GM18867 (cell line): ENCODE measurements around the gene MYOZ2.

Experiments
- ATAC-seq: cut with Tn5 transposase; IDR thresholded peaks from one replicate; pipeline ENCODE4 v1.9.1; 2021; ENCODE audit warnings: mild to moderate bottlenecking, moderate library complexity; ENCODE audit not compliant: unreplicated experiment

Gene MYOZ2

DNA sequence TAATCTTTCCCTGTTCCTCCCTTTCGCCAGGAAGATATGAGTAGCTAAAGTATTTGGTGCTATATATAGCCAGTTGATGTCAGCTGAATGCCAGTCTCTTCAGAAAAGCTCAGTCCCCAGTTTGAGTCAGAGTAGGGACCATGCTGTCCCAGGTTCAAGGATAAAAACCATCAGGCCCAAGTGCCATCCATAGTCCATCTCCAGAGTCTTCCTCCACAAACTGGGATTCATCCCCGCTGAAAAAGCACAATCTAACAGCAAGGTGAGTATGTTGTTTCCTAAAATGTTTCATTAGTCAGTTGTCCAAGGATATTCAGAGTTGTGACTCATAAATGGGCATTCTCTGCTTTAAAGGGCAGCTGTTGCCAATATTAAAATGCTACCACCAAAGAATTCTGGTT, at the start of gene MYOZ2:
Gene MYOZ2, plus strand, starts transcription at position 112 of the 401 bp plus-strand sequence. CDS start 694 bp downstream, outside the sequence.
- ATAC-seq = no peak

DNA sequence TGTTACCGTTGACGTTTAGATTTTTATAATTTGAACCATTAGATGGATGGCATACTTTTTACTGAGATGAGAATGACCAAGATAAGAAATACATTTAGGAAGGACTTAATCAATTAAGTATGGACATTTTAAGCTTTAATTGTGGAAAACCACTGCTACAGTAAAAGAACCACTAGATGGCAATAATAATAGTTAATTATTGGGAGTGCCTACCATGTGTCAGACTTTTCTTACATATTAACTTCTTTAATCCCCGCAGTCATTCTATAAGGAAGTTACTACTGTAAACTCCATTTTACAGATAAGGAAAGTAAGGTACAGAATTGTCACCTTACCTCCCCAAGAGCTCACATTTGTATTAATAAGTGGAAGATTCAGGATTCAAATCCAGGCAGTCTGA, 48.5 kb upstream of the MYOZ2 start:
- no peak for ATAC-seq

DNA sequence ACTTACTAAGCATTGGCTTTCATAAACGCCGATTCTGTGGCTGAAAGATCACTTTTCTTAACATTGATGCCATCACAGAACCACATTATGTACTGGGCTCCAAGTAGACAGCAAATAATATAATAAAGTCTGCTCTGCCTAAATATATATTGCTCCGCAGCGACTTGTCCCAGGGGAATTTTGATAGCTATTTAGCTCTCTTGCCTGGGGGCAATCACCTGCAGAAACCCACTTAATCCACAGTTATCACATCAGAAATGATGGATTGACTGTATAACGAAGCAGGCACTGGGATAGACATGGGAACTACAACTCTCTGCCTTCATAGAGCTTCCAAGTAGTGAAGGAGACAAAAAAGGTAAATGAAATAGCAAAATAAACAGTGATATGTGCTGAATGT, 48.0 kb upstream of the MYOZ2 start:
- ATAC-seq = no peak

DNA sequence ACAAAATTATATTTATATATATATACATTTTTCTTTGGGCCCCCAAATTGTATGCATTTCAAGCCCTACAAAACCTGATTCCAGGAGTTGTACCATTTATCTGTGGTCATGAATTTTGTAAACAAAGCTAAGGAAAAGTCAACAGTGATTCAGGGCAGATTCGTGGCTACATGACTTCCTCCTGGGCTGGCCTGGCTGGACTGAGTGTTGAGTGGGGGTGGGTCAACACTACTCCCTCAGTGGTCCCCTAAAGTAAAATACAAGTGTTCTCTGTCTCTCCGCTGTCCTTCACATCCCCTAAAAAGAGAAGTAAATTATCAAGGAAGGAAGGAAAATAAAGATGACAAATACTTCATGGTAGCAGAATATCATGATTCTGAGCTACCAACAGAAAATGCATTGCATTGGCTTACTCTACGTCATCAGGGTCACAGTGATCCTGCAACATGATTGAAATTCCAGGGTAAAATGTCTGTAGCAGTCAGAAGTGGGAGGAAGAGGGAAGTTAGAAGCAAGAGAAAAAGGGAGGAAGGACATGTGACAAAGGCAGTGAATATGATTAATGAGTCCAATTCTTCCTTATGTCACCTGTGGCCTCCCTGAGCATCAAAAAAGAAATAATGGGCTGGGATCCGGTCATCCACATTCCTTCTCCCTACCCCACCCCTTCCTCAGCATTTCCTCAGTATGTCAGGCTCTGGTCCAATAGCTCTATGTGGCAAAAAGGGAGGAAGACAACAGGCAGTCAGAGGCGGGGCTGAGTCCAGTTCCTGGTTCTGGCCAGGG, 42.4 kb upstream of the MYOZ2 start:
- no peak for ATAC-seq

DNA sequence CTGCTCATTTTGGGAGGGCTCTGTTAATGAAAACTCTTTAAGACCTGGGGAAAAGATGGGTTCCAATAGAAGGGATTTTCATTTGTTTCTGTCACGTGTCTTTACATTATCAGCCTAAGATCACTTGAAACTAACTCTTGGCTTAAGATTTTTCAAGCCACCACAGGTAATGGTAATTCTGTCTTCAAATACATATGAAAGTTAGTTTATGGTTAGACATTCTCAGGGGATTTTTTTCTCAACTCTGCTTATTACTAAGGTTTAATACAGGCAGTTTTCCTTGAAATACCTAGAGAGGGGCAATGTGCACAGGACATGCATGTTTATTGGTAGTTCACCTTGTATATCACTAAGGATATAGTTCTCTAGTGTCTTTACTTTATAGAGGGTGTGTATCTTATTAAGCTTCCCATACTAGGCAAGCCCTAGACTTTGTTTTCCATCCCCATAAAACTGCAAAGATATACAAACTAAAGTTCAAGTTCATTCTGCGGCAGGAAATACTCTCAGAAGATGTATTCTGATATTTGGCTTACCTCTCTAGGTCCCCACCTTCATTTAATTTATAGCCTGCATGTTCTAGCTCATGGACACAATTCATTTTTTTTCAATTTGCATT, 38.2 kb upstream of the MYOZ2 start:
- no peak for ATAC-seq

DNA sequence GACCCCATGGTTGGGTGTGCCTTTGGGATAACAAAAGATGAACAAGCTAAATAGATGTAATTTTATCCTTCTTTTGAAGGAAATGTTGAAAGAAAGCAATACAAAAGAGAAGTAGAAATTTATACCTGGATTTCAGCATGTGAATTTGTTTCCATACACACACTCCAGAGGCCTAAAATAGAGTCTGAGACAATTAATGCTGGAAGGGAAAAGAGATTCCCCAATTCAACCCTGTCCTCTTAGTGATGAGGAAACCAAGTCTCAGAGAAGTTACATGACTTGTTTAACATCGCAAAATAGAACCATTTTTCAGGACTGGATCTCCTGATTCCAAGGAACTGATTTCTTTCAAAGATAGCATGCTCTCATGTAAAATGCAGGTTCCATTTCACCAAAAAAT, 37.3 kb upstream of the MYOZ2 start:
- ATAC-seq = no peak

DNA sequence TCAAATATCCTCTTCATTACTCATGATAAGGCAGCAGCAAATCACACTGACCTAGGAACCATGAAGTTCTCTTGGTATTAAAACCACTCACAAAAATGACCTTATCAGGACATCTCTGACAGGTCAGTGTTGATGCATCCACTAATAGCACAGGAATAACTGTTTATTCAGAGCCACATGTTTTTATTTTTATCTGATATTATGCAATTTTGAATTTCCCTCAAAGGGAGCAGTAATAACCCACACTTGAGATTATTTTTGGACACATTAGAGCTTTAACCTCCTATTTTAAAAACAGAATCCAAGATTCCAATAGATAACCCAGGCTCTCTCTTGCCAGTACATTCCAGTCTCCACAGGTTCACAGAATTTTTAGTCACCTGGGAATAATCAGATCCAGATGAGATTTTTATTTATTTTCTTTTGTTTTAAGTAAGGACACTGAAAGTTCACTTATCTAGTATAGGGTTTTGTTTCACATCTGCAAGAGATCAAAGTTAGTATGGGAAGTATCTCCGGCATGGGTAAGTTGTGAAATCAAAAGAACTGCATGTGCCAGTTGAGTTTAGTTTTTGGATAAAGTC, 36.3 kb upstream of the MYOZ2 start:
- no peak for ATAC-seq

DNA sequence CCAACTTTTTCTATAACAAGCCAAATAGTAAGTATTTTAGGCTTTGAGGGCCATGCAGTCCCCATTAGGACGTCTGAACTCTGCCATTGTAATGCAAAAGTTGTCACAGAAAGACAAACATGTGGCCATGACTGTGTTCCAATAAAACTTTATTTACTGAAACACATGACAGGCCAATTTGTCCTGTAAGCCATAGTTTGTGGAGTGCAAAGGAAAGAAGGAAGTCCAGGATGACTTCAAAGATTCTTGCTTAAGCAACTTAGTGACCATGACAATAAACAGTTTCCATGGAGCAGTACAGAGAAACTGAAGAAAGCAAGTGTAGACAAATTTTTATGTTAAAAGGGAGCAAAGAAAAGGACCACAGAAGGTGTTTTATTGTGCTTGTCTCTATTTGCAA, 35.0 kb upstream of the MYOZ2 start:
- no peak for ATAC-seq

DNA sequence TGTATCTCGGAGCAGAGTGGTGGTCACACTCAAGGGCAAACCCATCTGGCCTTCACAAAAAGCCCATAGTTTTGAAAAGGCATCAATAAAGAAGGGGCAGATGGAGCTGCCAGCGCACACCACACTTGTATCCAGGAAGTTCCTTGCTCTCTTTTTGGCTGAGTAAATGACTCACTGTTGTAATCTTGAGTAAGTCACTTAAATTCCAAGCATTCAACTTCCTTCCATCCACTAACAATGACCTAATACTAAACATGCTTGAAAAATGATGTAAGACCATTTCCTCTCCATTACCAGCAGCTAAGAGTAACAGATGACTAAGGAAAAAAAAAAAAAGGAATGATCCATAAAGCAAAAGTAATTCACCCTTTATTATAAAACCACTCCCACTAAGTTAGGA, 32.4 kb upstream of the MYOZ2 start:
- ATAC-seq = no peak

DNA sequence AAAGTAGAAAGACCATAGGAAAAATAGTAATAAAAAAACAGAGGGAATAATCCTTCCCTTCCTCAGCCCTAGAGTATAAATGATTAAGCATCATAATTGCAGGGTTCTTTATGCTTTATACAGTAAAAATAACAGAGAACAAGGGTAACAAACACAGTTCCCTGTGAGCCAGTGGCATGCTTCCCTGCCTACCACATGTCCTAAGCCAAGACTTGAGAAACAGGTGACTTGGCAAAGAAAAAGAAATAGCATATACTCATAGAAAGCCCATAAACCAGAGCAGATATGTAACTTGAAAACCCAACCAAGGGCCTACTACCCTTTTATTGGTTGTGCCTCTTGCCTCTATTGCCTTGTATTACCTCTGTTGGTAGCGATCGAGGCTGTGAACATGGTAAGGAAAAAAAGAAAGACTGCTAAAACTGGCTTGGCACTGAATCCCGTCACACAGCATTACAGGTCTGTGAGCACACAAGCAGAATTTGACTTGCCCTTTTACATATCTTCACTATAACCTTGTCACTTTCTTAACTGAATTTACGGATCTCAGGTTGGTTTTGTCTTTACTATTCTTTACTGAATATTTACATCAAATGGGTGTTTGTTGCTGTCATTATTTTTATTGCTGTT, 30.9 kb upstream of the MYOZ2 start:
- no peak for ATAC-seq

DNA sequence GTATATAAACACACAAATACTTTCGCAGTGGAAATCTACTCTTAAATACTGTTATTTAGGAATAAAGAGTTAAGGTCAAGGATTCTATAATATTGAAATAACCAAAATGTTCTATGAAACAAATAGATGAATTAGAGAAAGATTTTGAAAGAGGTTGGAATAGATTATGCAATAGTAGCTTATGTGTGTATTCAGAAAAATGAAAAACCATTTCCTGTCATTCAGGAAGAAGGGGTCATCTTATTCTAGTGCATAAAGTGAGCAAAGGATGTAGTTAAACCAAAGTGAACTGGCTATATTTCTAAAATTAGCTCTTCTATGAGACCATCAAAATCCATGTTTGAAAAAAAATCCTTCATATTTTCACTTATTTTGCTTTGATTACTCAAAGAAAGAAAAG, 30.0 kb upstream of the MYOZ2 start:
- ATAC-seq = no peak

DNA sequence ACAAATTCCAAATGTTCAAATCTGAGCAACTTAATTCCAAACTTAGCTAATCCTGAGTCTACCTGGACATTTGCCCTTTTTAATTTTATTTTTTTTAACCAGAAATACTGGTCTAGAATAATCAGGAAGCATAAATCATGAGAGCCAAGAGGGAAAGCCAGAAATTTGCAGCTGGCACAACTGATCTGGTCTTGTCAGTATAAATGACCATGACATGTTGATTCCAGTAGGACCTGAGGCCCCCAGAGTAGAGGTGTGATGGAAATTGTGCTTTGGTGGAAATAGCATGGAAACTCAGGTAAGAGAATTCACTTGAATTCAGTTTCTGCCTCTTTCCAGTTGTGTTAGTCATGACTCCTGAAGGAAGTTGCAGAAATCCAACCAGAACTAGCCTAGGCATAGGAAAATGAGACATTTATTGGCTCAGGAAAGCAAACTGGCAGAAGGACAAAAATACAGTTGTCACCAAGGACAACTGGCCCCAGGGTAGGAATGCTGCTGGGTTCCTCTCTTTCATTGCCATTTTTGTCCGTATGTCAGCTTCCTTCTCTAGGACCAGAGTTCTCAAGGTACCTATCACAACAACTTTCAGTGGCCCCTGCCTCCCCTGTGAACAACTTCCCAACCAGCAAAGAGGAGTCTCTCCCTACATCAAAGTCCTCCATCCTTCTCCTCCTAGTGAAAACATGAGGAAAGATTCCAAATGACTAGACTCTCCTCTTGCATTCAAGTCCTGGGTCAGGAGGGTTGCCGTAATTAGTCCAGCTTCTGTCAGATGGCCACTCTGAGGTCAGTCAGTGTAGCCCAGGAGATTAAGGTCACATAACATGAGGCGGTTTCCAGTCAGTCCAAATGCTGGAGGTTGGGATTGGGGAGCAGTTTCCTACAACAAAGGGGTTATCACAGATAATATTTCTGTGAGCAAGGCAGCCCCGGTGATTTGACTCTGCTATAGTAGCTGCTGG, 29.3 kb upstream of the MYOZ2 start:
- no peak for ATAC-seq

DNA sequence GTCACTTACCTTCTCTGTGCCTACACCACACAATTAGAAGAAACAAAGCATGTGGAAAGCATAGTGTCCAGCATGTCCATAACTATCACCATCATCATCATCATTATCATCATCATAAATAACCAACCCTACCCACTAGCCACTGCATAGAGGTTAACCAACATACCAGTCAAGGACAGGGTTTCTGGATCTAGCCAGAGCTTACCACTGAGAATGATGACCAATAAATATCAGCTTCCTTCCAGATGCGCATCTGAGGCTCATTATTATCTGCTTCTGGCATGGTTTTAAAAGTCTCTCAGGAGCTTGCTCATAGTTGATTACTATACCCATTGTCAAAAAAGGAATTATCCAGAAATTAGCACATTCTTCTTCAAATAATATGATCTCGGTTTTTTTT, 25.5 kb upstream of the MYOZ2 start:
- no peak for ATAC-seq

DNA sequence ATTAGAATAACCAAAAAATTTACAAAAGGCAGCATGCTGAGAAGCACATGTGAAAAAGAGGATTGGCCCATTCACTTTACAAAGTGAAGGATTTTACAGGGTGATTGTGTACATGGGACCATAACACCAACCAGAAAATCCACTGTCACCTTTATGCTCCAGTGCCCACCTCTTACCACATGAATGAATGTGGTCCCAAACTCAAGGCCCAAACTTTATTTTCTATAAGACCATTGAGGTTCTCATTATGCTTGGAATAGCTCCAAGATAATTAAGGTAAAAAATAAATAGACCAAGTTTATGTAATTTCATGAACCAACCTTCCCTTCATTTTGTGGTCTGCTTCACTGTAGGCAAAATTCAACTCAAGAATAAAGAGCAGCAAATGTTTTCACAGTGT, 24.3 kb upstream of the MYOZ2 start:
- no peak for ATAC-seq

DNA sequence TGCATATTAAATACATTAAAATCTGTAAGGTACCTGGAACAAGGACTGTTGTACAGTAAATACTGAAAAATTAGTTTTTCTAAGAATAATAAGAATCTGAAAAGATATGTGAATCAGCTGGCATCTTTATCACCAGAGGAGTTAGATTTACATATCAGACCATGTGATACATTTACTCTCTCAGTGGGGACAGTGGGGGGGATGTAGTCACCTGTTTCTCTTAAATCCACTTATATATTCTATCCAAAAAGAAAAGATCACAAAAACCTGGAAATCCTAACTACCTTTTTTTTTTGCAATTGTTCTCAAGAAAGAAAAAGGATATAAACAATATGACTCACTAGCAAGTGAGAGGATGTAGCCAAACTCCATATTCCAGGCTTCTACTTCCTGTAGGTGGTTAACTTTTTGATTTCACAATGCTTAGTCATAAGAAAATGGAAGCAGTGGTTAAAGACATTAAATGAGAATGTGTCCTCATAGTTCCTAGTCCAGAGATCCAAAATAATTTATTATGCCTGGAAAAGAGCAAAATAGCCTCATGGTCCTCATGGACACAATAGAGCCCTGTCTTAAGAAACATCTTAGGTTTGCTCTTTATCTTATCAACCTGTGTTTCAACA, 22.5 kb upstream of the MYOZ2 start:
- no peak for ATAC-seq

DNA sequence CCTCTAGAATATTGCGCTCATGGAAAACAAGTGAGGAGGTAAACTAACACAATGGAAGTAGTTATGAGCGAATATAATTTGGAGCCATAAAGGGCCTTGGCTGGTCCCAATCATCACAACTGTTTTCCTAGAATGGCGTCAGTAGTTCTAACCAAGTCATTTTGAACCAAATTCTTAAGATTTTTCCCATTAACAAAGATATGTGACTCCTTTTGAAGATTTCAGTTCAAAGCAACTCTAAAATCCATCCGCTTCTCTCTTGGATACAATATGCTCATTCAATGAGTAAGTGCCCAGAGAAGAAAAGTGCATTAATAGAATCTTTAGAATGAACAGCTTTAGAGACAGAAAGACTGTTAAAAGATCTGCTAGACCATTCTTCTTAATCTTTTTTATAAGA, 19.6 kb upstream of the MYOZ2 start:
- no peak for ATAC-seq

DNA sequence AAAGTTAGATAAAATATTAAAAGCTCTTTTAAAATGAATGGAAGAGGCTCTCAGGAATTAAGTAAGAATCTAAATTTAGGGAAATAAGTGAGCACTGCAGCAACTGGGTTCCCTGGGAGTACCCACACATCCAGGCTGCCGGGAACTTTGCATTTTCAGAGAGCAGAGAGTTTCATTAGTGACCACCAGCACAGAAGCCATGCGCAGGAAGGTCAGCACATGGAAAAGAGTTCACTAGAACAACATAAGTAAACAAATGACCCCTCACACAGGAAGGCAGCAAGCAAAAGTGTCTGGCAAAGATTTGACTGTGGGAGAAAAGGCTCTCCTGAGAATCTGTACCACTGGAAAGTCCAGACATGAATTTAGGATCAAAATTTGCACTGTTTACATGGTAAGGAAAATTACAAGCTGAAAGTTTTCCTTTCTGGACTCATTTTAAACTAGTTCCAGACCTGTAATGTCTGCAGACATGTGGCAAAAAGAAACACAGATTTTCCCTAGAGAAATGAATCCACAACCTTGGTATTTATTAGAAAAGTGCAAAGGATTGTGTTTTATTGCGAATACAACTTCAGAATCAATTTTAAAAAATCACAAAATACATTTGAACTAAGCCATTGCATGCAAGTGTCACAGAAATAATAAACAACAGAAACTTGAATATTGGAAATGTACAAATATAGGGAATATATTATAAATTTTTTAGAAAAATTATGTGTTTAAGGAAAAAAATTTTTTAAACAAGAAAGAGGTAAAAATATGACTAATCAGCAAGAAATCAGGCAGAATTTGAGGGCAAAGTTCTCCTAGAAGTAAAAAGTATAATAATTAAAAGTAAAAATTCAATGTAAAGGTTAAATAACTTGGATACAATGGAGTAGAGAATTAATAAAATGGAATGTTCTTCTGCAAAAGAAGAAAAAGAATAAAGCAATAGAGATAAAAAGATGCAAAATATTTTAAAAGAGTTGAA, 18.4 kb upstream of the MYOZ2 start:
- ATAC-seq = no peak

DNA sequence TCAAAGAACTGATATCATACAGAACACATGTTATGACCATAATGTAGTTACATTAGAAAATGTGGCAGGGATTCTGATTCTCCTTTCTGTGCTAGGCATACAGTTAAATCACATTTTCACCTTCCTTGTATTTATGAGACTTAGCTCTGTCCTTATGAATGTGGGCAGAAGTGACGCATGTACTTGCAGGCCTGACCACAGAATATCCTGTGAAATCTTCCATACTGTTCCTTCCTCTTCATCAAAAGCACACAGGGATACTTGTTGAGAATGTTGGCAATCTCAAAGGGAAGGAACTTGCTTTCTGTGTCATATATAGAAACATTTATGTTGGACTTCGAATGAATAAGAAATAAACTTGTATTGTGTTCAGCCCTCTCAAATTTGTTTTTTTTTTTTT, 17.2 kb upstream of the MYOZ2 start:
- ATAC-seq = no peak

DNA sequence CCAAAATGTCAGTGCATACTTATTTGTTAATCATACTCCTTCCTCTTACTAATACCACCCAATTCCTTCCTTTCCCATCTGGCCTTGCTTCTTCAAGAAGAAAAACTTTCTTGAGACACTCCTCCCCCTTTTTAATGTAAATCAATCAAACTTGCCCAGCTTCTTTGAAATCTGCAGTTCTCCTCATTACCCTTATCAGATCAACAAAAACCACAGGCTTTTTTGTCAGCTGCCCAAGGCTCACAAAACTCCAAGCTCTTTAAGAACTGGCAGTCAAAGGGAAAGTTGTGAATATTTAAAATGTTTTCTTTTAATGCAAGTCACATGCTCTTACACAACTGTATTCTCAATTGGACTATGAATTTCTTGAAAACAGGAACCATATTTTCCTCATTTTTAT, 11.3 kb upstream of the MYOZ2 start:
- no peak for ATAC-seq
